Loucy (cell line): ENCODE results near the gene METAP1D.

ENCODE experiments used
- H2AFZ ChIP-seq: fragments of 200-600 bp; sonication (generic); 2 replicates; pipeline ENCODE4 v1.6.0; 2016; ENCODE audit warnings: antibody characterized with exemption, mild to moderate bottlenecking, low read length, moderate library complexity
- H3F3A ChIP-seq: fragments of 200-600 bp; 2 replicates; pipeline ENCODE4 v1.6.0; 2016; ENCODE audit warnings: antibody characterized with exemption, low read depth, mild to moderate bottlenecking
- H3K27me3 ChIP-seq: fragments of 200-600 bp; sonication (generic); 2 replicates; pipeline ENCODE4 v1.6.1; 2014; ENCODE audit warnings: low read length, mild to moderate bottlenecking; ENCODE audit not compliant: insufficient read depth, poor library complexity, severe bottlenecking
- H3K36me3 ChIP-seq: fragments of 200-600 bp; sonication (generic); 2 replicates; pipeline ENCODE4 v1.6.1; 2016; ENCODE audit warnings: low read length; ENCODE audit not compliant: insufficient read depth
- H3K4me1 ChIP-seq: fragments of 200-600 bp; sonication (generic); 2 replicates; pipeline ENCODE4 v1.5.1; 2014; ENCODE audit warnings: low read length, mild to moderate bottlenecking; ENCODE audit not compliant: insufficient read depth, poor library complexity, severe bottlenecking
- H3K4me2 ChIP-seq: fragments of 200-600 bp; sonication (generic); 2 replicates; pipeline ENCODE4 v1.6.0; 2014; ENCODE audit warnings: antibody characterized with exemption, low read length, low read depth, mild to moderate bottlenecking; ENCODE audit not compliant: poor library complexity, severe bottlenecking
- H3K4me3 ChIP-seq: fragments of 200-600 bp; sonication (generic); 2 replicates; pipeline ENCODE4 v1.5.1; 2014; ENCODE audit warnings: low read length, mild to moderate bottlenecking, mixed read lengths; ENCODE audit not compliant: poor library complexity, severe bottlenecking
- H3K79me2 ChIP-seq: fragments of 200-600 bp; sonication (generic); 2 replicates; pipeline ENCODE4 v1.6.1; 2014; ENCODE audit warnings: low read length; ENCODE audit not compliant: insufficient read depth
- H3K9ac ChIP-seq: fragments of 200-600 bp; sonication (generic); 2 replicates; pipeline ENCODE4 v1.6.0; 2014; ENCODE audit warnings: mild to moderate bottlenecking, low read depth, low read length, moderate library complexity; ENCODE audit not compliant: poor library complexity, severe bottlenecking
- H3K9me2 ChIP-seq: fragments of 200-600 bp; sonication (generic); replicated peaks from 2 replicates; pipeline ENCODE4 v1.6.1; 2016; ENCODE audit warnings: low read depth, low read length, mixed read lengths
- H3K9me3 ChIP-seq: fragments of 200-600 bp; sonication (generic); 2 replicates; pipeline ENCODE4 v1.6.1; 2014; ENCODE audit warnings: mild to moderate bottlenecking, antibody characterized with exemption, low read length, low read depth; ENCODE audit not compliant: insufficient read depth
- H4K20me1 ChIP-seq: fragments of 200-600 bp; sonication (generic); 2 replicates; pipeline ENCODE4 v1.6.0; 2014; ENCODE audit warnings: antibody characterized with exemption, low read length, mild to moderate bottlenecking; ENCODE audit not compliant: insufficient read depth, poor library complexity, severe bottlenecking
- EZH2phosphoT487 ChIP-seq: fragments of 200-600 bp; IDR thresholded peaks from 2 replicates; pipeline ENCODE4 v1.6.1; 2018; ENCODE audit warnings: antibody characterized with exemption, mild to moderate bottlenecking, moderate library complexity, borderline replicate concordance
- TF ChIP-seq, protein P1 (sequence below): fragments of 200-600 bp; sonication (generic); conservative IDR thresholded peaks from 2 replicates; pipeline ENCODE4 v1.5.1; 2014; ENCODE audit warnings: mild to moderate bottlenecking, antibody characterized with exemption, low read length

METAP1D gene

DNA sequence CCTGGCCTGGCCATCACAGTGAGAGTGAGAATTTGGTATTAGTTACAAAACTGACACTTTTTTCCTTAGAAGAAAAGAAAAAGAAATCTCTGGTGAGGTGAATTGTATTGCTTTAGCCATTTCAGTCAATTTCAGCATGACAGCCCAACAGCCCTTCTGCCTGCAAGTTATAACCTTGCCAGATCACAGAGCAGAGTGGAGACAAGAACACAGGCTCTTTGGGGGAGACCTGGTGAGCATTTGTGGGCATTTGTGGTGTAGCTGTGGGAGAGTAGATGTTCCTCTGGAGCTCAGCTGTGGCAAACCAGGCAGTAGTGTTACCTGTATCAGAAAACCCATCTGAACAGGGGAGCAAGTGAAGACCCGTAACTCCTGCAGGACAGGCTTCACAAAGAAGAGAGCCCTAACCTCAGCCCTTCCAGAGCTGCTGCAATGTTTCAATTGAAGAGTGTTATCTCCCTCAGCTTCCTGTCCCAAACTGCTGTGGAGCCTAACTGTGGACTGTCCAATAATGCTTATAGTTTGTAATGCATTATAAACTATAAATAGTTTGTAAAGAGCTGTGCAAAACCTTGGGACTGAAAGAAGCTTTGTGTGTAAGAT is 62.8 kb downstream of the METAP1D start:
- Histone ChIP-seq H3K9me3 (no peaks in the 10 kb centered on the region), H3K9me2 (no peaks in the 10 kb centered on the region), H3K4me2 (peak overlapping the region; percentile 41), H3K4me3 (no peak overlapping the region), H3K79me2 (no peaks in the 10 kb centered on the region), H2AFZ (peak overlapping the region; percentile 34), H3K27me3 (no peaks in the 10 kb centered on the region), H3K9ac (peak overlapping the region; percentile 2), H3F3A (no peaks in the 10 kb centered on the region; the same call in 1 of the 2 replicates), H4K20me1 (no peaks in the 10 kb centered on the region), H3K36me3 (no peaks in the 10 kb centered on the region), H3K4me1 (peaks cover 40% of the 10 kb centered on the region)
- no peak for TF ChIP-seq EZH2phosphoT487
- TF ChIP-seq, protein P1, sequence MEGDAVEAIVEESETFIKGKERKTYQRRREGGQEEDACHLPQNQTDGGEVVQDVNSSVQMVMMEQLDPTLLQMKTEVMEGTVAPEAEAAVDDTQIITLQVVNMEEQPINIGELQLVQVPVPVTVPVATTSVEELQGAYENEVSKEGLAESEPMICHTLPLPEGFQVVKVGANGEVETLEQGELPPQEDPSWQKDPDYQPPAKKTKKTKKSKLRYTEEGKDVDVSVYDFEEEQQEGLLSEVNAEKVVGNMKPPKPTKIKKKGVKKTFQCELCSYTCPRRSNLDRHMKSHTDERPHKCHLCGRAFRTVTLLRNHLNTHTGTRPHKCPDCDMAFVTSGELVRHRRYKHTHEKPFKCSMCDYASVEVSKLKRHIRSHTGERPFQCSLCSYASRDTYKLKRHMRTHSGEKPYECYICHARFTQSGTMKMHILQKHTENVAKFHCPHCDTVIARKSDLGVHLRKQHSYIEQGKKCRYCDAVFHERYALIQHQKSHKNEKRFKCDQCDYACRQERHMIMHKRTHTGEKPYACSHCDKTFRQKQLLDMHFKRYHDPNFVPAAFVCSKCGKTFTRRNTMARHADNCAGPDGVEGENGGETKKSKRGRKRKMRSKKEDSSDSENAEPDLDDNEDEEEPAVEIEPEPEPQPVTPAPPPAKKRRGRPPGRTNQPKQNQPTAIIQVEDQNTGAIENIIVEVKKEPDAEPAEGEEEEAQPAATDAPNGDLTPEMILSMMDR: no peak

DNA sequence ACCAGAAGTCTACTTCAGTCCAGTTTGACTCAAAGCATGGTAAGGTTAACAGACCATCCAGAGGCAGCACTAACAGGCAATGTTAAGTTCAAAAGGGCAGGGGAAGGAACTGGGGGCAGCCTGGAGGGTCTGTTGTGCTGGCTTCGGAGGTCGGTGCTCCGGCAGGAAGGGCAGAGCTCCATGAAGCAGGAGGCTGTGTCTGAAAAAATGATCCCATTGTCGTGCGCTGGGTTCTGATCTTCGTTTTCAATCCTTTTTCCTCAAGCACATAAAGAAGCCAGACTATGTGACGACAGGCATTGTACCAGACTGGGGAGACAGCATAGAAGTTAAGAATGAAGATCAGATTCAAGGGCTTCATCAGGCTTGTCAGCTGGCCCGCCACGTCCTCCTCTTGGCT is 63.7 kb downstream of the METAP1D start:
- H3K4me3 ChIP-seq: no peak overlapping the region
- H2AFZ ChIP-seq: no peak overlapping the region
- no peaks in the 10 kb centered on the region for H4K20me1 ChIP-seq
- H3K4me2 ChIP-seq: peak overlapping the region; percentile 41
- H3K36me3 ChIP-seq: no peaks in the 10 kb centered on the region
- no peak overlapping the region for H3K9ac ChIP-seq
- peaks cover 43% of the 10 kb centered on the region for H3K4me1 ChIP-seq
- no peaks in the 10 kb centered on the region for H3K9me3 ChIP-seq
- no peak for TF ChIP-seq EZH2phosphoT487
- TF ChIP-seq, protein P1: no peak
- no peaks in the 10 kb centered on the region for H3K9me2 ChIP-seq
- no peaks in the 10 kb centered on the region for H3K27me3 ChIP-seq
- H3F3A ChIP-seq: no peaks in the 10 kb centered on the region; the same call in 1 of the 2 replicates
- no peaks in the 10 kb centered on the region for H3K79me2 ChIP-seq

DNA sequence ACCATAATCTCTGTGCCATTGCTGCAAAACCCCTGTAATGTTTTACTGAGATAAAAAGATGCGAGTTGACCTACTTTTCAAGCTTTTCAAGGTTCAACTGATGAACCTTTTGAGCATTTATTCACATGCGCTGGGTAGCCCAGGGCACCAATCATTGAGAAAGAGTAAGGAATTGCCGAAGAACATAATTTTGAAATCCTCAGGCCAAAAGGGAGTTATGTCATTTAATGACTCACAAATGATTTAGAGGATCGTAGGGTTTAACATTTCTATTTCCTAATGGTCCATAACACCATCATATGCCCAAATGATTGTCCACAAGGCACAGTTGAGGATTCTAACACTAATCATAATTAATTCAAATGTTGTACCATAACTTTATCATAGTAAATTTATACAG is 65.4 kb downstream of the METAP1D start:
- Histone ChIP-seq H3K36me3 (no peaks in the 10 kb centered on the region), H4K20me1 (no peaks in the 10 kb centered on the region), H3K4me3 (no peak overlapping the region), H3K27me3 (no peaks in the 10 kb centered on the region), H3K79me2 (no peaks in the 10 kb centered on the region), H2AFZ (no peak overlapping the region), H3K9ac (no peak overlapping the region), H3K9me2 (no peaks in the 10 kb centered on the region), H3F3A (no peaks in the 10 kb centered on the region; the same call in 1 of the 2 replicates), H3K4me1 (peaks cover 43% of the 10 kb centered on the region), H3K9me3 (no peaks in the 10 kb centered on the region), H3K4me2 (no peak overlapping the region)
- no peak for TF ChIP-seq EZH2phosphoT487
- TF ChIP-seq, protein P1: no peak
